Activated T-cell treated with anti-CD3 and anti-CD28 coated beads for 4 hours (primary cell): Measurements from ENCODE around the gene OSTN.
"Not testable (repeated sequence)": the region's sequence is repeated elsewhere in the genome, so short reads cannot be mapped to it uniquely, and the experiment has no call there.

Experiments used
- DNase-seq: peaks from one replicate; pipeline ENCODE4 v3.0.0-alpha.2; 2020

The OSTN gene

DNA sequence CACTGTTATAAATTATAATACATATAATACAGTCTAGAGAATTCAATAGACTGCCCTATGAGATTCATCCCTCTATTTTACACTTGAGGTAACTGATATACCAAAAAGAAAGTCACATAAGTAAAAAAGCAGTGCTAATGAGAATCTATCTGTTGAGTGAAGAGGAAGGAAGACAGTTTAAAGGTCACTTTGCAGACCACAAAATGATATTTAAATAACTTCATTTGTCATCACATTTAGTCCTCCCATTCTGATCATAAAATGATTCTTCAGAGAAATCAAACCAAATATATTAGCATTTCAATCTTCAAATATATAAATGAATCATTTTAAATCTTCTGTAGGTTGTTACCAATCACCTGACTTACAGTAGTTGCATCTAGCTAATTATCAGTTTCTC is 69.7 kb downstream of the OSTN start:
- no peak for DNase-seq

DNA sequence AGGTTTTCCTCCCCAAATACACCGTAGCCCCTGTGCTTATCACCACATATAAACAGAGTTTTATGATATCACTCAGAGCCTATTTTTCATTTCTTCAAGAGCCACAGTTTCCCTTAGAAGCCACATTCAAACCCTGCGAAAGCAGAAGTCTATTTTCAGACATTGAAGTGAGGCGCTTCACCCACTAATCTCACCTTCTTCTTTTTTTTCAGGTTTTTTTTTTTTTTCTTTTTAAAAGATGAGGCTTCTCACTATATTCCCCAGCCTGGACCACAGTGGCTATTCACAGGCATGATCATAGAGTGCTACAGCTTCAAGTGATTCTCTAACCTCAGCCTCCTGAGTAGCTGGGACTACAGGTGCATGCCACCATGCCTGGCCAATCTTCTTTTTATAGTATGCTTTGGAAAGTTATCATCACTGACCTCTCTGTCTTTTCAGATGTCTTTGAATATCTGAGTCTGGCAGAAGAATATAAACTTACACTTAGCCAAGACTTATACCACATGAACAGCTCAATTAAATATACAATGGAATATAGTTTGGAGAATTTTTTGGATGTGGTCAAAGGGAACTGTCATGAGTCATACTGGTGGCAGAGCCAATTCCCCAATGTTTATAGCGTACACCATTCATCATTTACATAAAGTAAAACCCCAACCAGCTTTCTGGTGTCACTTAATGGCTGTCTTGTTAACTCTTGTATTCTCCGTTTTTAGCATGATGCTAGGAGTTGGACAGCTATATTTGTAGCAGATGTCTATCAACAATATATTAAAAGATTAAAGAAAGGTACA is 70.4 kb downstream of the OSTN start:
- DNase-seq: no peak

DNA sequence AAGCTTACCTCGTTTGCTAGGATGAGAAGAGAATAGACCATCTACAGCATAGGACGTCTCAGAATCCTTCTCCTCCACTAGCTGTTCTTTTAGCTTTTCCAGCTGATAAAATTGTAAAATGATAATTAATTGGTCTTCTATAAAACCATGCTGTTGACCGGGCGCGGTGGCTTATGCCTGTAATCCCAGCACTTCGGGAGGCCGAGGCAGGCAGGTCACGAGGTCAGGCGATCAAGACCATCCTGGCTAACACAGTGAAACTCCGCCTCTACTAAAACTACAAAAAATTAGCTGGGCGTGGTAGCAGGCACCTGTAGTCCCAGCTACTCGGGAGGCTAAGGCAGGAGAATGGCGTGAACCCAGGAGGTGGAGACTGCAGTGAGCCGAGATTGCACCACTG is 76.2 kb downstream of the OSTN start:
- DNase-seq: not testable (repeated sequence)

DNA sequence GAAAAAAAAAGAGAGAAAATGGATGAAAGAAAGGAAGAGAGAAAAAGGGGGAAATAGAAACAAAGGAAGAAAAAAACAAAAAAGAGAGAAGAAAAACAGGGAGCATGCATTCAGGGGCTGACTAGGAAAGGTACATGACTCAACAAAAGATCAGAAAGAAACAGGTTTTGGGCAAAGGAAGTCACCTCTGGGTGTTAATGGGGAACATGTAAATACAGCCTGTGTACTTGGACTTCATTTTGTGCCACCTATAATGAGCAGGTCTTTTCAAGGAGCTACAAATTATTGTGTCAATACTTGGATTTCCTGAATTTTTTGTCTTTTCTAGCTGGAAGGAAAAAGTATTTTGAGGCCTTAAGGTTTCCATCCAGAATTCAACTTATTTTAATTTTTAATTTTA is 76.7 kb downstream of the OSTN start:
- no peak for DNase-seq

DNA sequence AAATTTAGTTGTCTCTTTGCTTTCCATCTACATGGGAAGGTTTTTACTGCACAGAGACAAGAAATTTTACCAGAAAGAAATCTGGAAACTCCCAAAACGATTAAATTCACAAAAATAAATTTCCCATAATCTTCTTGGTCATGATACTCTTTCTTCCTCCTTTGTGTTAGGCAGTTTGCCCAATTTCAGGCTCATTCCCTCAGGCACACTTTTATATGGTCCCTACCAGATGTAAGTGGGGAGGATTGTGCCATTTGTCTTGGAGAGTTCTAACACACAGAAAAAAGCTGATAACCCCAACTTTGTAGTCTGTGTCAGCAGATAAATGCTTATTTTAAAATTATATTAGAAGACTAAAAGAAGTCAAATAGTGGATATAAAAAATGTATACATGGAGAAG is 81.1 kb downstream of the OSTN start:
- DNase-seq: no peak

DNA sequence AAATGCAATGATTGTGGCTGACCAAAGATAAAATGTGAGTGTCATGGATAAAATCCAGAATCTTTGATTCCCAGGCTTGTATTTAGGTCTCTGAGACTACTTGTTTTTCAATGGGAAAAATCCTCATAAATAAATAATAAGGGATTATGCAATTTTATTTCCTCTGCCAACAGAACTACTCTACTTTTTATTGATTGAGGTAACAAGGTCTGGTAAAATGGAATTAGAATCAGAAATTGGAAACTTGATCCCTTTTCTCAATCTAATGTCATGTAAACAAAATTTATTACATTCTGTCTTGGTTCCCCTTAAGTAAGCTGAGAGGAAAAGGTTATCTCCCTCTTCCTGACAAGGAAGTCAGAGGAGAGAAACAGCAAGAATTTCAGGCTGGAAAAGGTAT is 81.8 kb downstream of the OSTN start:
- DNase-seq: no peak

DNA sequence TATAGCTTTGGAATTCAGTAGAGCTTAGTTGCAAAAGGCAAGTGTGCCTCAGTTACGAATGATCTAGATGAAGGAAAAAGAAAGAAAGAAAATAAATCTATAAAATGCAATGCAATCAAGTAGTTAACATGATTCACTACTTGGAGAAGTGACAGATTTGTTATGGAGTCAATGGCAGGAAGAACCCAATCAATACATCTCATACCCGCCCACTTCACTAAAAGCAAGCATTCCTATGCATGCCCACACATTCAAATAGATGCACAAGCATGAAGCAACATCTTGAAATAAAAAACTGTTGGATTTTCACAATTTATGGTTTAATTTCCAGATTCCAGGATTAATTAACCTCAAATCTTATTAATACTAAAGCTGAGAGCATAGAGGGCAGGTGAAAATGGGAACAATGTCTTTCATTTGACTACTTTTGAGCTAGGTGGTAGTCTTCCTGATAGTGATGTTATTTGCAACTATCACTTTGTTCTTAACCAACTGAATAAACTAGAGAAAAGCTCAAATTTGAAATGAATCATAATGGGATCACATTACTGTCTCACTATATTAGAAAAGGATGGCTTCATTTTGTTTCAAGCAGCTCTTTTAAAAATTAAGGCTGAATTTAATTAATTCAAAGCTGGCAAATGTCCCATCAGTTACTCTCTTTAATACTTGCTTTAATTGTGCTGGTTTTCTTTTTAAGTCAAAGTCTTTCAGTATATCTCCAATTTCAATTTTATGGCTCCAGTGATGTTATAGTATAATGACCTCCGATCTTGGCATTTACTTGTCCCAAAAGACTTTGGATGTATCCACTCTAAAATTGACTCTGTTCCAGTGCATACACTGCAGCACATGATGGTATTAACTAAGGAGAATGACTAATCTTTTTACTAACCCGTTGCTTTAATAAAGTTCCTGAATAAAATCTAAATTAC is 83.5 kb downstream of the OSTN start:
- no peak for DNase-seq

DNA sequence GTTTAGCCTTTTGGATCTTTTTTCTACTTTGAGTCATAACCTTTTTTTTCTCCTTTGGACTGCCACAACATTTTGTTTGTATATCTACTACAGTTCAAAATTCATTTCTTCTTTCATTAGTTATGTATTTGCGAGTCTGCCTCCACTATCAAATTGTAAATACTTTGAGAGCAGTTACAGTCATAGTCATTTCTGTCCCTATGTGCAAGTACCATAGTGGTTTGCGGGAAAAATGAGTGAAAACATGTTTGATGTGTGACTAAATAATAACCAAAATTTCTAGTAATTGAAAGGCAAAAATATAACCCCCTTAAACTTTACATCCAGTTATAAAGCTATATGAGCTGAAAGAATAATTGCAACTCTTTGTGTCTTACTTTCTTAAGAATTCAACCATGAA is 84.4 kb downstream of the OSTN start:
- no peak for DNase-seq

DNA sequence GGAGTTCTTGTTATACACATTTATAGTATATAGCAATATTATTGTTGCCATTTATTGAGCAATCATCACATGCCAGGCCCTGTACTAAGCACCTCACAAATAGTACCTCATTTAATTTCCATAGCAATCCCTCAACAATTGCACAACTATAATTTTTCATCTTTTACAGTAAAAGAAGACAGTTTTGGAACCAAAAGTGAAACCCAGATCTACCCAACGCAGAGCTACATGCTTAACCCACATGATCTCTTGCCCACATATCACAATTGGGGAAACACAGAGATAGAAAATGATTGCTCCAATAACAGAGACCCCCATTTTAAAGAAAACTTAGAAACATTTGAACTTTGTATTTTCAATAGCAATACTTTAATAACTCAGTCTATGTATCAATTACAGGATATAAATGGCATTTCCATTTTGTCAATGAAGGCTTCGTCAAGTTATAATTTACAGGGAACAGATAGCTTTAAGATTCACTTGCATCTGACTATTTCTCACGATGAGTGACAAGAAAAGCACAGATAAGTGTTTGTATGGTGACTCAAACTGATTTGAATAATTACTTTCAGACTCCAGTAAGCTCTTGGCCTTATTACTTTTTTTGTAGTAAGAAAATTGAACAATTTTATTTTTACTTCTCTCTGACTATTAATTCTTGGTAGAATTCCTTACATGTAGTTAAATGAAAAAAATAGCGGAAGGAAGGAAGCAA is 91.4 kb downstream of the OSTN start:
- no peak for DNase-seq

DNA sequence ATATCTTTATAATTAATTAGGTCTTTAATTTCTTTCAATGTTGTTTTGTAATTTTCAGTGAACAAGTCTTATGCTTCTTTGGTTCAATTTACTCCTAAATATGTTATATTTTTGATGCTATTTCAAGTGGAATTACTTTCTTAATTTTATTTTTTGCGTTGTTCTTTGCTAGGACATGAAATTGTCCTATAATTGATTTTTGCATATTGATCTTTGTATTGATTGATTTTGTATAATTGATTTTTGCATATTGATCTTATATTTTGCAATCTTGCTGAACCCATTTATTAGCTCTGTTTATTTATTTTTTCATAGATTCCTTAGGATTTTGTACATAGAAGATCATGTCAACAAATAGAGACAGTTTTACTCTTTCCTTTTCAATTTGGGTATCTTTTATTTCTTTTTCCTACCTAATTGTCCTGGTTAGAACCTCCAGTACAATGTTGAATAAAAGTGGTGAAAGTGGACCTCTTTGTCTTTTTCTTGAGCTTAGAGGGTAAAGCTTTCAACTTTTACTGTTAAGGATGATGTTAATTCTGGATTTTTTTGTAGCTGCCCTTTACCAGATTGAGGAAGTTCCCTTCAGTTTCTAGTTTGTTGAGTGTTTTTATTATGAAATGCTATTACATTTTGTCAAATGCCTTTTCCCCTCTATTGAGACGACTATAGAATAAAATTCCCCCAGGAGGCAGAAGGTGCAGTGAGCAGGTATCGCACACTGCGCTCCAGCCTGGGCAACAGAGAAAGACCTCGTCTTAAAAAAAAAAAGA is 93.4 kb downstream of the OSTN start:
- no peak for DNase-seq

DNA sequence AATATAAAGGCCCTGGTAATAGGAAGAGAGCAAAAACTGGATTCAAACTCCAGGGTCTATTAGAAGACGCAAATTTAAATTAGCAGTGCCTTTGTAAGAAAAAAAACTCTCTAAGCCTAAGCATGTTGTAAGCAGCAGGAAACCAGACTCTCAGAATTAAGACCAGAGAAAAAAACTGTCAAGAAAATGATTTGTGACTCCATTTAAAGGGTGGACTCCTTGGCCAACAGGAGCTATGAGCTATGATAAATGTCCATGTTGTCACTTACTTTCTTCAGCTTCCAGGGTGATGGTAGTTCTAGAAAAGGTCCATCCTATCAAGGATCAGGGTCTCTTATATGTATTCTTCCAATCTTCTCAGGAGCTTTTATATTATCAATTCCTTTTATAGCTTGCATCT is 95.2 kb downstream of the OSTN start:
- no peak for DNase-seq

DNA sequence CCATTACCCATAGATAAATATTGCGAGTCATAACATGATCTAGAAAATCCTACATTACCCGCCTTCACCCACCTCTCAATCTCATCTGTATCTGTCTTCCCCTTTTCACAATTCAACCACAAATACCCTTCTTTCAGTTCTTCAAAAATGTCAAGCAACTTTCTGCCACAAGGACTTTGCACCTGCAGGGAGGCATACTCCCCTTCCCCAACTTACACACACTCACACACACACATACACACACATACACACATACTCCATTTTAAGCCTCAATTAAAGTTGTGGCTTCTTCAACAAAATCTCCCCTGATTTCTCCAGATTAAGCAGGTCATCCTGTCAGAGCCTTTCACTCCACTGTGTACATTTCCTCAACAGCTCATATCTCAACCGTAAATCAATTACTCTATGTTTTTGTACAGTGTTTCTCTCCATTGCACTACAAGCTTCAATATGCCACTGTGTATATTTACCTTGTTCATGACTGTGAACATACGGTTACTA is 97.0 kb downstream of the OSTN start:
- DNase-seq: no peak

DNA sequence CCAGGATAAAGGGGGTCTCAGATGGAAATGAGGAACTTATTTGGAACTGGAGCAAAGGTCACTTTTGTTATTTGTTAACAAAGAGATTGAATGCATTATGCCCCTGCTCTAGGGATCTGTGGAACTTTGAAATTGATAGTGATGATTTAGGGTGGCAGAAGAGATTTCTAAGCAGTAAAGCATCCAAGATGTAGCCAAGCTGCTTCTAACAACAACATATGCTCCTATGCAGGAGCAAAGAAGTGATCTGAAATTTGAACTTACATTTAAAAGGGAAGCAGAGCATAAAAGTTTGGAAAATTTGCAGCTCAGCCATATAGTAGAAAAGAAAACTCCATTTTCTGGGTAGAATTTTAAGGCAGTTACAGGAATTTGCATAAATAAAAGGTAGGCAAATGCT is 99.8 kb downstream of the OSTN start:
- no peak for DNase-seq

DNA sequence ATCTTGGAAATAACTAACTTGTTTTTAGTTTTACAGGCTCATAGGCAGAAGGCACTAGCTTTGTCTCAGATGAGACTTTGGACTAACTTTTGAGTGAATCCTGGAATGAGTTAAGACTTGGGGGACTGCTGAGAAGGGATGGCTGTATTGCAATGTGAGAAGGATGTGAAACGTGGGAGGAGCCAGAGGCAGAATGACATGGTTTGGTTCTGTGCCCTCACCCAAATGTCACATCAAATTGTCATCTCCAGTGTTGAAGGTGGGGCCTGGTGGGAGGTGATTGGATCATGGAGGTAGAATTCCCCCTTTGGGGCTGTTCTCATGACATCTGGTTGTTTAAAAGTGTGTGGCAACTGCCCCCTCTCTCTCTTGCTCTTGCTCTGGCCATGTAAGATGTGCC is 101.4 kb downstream of the OSTN start:
- no peak for DNase-seq

DNA sequence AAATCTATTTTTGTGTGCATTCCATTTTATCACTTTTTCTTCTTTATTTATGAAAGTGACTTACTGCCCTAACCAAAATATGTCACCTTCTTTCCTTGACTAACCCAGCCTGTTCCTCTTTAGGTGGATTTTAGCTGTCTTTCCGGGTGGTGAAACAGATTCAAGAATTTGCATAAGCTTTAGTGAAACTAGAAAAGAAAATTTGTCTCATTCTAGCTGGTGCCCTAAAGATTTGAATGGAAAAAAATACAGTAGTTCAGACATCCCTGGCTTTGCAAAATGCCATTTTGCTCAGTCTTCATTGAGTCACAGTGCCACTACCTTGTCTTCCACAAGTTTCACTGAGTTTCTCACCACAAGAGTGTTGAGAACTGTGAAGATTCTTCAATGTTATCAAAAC is 102.0 kb downstream of the OSTN start:
- no peak for DNase-seq

DNA sequence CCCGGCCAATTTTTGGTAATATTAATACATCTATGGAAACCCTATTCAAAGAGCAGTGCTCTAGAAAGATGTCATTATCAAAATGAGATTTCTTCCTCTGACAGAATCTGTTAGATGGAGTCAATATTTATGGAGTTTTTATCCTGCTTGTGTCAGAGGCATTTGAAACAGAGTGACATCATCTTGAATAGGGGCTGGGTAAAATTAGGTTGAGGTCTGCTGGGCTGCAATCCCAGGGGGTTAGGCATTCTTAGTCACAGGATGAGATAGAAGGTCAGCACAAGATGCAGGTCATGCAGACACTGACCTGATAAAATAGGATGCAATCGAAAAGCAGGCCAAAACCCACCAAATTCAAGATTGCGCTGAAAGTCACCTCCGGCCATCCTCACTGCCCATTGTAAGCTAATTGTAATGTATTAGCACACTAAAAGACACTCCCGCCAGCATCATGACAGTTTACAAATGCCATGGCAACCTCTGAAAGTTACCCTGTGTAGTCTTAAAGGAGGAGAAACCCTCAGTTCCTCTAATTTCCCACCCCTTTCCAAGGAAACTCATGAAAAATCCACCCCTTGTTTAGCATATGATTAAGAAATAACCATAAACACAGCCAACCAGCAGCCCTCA is 102.9 kb downstream of the OSTN start:
- DNase-seq: no peak

DNA sequence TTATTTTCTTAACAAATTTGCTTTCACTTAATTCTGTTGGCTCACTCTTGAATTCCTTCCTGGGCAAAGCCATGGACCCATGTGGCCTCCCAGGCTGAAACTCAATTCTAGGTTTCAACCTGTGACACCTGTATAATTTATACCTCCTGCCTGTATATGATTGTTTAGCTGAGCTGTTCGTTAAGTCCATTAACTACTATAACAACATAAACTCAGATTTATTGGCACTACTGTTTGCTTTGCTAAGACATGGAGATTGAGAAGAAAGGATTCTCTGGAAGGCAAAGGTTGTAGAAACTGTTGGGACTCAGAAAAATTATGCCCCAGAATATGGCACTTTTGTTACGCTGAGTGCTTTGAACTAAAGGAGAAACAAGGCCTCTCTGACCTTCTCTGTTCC is 103.4 kb downstream of the OSTN start:
- no peak for DNase-seq

DNA sequence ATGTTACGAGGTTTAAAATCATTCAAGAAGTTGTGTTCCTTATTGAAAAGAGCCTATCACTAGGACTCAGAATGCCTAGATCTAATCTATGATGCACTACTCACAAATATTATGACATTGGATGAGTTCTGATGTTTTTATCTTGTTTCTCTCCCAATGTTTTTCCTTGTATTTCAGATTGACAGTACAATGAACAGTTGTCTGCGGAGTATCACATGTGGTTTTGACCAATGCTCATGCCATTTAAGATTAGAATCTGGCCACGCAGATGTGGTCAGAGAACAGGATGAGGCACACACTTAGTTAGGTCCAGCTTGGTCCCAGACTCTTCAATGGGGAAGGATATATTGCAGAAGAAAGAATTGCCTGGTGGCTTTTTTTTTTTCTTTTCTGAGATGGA is 104.6 kb downstream of the OSTN start:
- no peak for DNase-seq

DNA sequence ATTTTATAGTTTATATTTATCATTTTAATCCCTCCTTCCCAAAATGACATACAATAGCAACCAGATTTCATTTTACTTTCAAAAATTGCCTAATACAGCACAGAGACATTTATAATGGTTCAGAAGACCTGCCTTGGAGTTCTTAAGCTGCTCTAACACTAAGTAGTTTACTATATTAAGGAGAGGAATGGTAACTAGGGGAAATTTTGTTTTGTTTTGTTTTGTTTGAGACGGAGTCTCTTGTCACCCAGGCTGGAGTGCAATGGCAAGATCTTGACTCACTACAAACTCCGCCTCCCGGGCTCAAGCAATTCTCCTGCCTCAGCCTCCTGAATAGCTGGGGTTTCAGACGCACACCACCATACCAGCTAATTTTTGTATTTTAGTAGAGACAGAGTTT is 107.4 kb downstream of the OSTN start:
- no peak for DNase-seq

DNA sequence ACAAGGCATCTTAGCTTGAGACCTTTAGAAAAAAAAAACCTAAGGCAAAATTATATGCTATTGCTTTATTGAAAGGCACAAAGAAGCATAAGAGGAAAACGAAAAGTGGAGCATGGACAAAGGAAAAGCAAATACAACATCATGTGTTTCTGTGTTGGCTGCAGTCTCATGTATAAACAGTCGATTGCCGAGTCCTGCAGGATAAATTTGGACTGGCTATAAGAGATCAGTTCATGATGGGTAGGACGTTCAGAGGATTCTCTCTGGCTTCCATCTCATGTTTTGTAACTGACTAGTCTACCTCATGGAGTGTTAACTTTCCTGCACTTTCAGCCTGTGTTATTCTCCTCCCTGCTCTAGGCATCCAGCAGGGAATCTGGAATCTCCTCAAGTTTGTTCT is 108.3 kb downstream of the OSTN start:
- no peak for DNase-seq

DNA sequence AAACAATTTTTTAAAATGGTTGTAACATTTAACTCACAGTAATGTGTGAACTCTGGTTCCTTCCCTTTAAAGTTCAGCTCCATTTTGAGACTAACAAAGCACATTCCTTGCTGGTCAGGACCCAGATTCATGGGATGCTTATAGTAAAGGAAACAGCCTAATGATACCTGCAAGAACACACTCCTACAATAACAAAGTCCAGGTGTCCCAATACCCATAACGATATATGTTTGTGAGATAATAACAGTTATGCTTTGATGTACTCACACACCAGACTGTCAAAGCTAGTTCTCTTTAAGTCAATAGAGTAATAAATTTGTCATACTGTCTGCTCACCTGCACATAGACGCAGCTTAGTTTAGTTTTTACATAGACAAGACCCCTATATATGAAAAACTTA is 114.3 kb downstream of the OSTN start:
- DNase-seq: no peak

DNA sequence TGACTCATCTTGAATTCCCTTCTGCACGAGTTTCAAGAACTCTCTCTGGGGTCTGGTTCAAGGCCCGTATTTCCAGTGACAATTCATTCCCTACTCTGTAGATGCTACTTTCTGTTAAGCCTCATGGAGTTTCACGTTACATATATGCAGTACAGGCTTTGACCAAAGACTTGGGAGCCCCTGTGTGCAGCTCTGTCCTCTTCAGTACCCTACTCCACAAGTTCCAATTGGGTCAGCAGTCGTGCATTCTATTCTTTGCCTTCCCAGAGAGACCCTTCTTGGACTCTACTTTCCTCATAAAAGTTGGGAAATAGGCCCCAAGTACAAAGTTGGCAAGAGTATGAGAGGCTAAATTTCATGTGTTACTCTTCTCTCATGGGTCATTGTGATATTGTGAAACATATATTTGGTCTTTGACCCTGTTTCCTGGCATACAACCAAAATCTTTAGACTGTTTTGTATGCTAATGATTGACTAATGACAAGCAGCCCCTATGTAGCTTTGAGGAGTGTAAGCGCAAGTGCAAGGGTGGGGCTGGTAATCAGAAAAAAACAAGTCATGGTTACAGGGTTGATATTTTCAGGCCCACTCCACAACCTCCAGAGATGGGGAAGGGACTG is 115.2 kb downstream of the OSTN start:
- DNase-seq: no peak
